Activated CD4-positive, alpha-beta T cell treated with anti-CD3 and anti-CD28 coated beads, Interleukin-2, amount 50 U/mL, for 4 hours (primary cell): ENCODE data around the gene TSPY8.
A peak's percentile ranks its signal among the peaks of the same experiment; 100 is the strongest.
"Not testable (repeated sequence)": the region's sequence is repeated elsewhere in the genome, so short reads cannot be mapped to it uniquely, and the experiment has no call there.

ENCODE experiments used
- DNase-seq, 2 experiments: peaks; one replicate each; pipeline ENCODE4 v3.0.0-alpha.2; 2020

TSPY8 gene, protein sequence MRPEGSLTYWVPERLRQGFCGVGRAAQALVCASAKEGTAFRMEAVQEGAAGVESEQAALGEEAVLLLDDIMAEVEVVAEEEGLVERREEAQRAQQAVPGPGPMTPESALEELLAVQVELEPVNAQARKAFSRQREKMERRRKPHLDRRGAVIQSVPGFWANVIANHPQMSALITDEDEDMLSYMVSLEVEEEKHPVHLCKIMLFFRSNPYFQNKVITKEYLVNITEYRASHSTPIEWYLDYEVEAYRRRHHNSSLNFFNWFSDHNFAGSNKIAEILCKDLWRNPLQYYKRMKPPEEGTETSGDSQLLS

DNA sequence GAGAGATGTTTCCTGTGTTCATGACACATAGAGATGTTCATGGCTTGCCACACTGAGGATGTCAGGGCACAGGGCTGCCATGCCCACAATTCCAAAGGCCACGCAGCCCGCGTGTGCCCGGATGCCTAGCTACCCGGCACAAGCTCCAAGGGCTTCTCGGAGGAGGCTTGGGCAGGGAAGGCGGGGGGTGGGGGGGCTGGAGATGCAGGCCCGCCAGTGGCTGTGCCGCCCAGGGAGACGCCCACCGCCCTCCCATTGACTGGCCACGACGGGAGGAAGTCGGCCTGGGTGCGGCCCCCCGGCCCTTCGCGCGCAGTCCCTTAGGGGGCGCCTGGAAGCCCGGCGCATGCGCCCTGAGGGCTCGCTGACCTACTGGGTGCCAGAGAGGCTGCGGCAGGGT, at the start of gene TSPY8:
Gene TSPY8 (plus strand): TSS at position 301 of the 400 bp plus-strand sequence. CDS start 46 bp downstream, at position 347.
- DNase-seq = not testable (repeated sequence)

DNA sequence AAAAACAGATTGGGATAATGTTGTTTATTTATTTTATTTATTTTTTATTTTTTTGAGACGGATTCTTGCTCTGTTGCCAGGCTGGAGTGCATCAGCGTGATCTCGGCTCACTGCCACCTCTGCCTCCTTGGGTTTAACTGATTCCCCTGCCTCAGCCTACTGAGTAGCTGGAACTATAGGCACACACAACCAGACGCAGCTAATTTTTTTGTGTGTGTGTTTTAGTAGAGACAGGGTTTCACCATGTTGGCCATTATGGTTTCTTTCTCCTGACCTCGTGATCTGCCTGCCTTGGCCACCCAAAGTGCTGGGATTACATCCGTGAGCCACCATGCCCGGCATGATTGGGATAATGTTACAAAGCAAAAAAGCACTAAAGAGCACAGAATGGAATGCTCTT, 36.6 kb upstream of the TSPY8 start:
- DNase-seq = no peak

DNA sequence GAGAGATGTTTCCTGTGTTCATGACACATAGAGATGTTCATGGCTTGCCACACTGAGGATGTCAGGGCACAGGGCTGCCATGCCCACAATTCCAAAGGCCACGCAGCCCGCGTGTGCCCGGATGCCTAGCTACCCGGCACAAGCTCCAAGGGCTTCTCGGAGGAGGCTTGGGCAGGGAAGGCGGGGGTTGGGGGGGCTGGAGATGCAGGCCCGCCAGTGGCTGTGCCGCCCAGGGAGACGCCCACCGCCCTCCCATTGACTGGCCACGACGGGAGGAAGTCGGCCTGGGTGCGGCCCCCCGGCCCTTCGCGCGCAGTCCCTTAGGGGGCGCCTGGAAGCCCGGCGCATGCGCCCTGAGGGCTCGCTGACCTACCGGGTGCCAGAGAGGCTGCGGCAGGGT, 20.4 kb upstream of the TSPY8 start, which contains the start of gene TSPY4:
Gene TSPY4 (plus strand): TSS at position 301 of the 400 bp plus-strand sequence. CDS start 46 bp downstream, at position 347.
- DNase-seq = not testable (repeated sequence)

DNA sequence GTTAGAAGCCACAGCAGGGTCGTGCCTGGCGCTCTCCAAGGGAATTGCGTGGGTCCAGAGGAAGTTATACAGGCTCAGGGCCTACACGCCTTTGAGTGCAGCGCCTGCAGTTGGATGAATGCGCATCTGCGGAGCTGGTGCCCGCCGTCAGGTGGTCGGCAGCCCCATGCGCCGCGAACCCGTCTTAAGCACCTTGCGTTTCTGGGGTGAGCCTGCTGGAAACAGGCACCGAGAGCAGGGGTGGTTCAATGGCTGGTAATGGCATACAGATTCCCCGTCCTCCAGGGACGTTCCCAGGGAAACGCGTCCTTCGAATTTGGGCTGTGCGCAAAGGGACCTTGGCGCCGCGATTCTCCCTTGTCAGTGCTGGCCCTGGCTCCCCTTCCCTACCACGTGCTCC, 38.9 kb downstream of the TSPY8 start:
- DNase-seq = peak in 1 of 2 experiments; percentile 0

DNA sequence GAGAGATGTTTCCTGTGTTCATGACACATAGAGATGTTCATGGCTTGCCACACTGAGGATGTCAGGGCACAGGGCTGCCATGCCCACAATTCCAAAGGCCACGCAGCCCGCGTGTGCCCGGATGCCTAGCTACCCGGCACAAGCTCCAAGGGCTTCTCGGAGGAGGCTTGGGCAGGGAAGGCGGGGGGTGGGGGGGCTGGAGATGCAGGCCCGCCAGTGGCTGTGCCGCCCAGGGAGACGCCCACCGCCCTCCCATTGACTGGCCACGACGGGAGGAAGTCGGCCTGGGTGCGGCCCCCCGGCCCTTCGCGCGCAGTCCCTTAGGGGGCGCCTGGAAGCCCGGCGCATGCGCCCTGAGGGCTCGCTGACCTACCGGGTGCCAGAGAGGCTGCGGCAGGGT, 40.5 kb downstream of the TSPY8 start, which contains the start of gene TSPY3:
Gene TSPY3 (plus strand): TSS at position 301 of the 400 bp plus-strand sequence. CDS start 46 bp downstream, at position 347.
- DNase-seq = not testable (repeated sequence)
